Putamen (tissue), 1 donor: ENCODE results near the gene AEBP2.
"Not testable (repeated sequence)": the region's sequence is repeated elsewhere in the genome, so short reads cannot be mapped to it uniquely, and the experiment has no call there.

Experiments
- DNase-seq: peaks from one replicate; pipeline ENCODE4 v3.0.0-alpha.2; 2016; ENCODE audit warnings: low spot score

AEBP2 gene, protein sequence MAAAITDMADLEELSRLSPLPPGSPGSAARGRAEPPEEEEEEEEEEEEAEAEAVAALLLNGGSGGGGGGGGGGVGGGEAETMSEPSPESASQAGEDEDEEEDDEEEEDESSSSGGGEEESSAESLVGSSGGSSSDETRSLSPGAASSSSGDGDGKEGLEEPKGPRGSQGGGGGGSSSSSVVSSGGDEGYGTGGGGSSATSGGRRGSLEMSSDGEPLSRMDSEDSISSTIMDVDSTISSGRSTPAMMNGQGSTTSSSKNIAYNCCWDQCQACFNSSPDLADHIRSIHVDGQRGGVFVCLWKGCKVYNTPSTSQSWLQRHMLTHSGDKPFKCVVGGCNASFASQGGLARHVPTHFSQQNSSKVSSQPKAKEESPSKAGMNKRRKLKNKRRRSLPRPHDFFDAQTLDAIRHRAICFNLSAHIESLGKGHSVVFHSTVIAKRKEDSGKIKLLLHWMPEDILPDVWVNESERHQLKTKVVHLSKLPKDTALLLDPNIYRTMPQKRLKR

GRCh38 chr12:19439059-19440018 is at the start of gene AEBP2:
Gene AEBP2, plus strand, starts transcription at chr12:19439492. Its CDS starts 208 bp downstream, at chr12:19439700.
- DNase-seq, result peak; percentile 97

DNA sequence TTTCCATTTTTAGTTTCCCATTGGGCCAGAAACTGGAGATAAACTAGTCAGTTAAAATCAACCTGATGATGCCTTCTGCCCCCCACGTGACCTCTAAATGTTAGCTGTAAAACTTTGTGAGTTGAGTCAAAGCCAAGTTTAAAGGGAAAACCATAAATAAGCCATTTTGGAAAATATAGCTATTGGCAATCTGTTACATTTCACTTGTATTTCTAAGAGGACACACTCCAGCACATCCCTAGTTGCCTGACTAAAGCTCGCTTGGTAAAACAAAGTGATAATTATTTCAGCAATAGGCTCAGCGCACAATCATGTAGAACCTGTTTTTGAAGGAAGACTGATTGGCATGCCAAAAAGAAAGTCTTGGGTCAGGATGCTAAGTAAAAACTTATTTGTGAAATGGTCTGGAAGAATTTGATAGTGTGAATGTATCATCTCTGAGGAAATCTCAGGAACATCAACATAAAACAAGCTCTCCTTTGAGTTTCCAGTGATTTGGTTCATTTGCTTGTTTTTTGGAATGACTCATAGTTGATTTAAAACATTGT is 49.2 kb upstream of the AEBP2 start:
- no peak for DNase-seq

- DNase-seq, result not testable (repeated sequence)
These were observed 46.6 kb upstream of the AEBP2 start for GRCh38 chr12:19392644-19393043.

GRCh38 chr12:19394385-19394784 is 44.9 kb upstream of the AEBP2 start:
- DNase-seq, result no peak

GRCh38 chr12:19397534-19397933 is 41.8 kb upstream of the AEBP2 start:
- DNase-seq, result no peak

DNA sequence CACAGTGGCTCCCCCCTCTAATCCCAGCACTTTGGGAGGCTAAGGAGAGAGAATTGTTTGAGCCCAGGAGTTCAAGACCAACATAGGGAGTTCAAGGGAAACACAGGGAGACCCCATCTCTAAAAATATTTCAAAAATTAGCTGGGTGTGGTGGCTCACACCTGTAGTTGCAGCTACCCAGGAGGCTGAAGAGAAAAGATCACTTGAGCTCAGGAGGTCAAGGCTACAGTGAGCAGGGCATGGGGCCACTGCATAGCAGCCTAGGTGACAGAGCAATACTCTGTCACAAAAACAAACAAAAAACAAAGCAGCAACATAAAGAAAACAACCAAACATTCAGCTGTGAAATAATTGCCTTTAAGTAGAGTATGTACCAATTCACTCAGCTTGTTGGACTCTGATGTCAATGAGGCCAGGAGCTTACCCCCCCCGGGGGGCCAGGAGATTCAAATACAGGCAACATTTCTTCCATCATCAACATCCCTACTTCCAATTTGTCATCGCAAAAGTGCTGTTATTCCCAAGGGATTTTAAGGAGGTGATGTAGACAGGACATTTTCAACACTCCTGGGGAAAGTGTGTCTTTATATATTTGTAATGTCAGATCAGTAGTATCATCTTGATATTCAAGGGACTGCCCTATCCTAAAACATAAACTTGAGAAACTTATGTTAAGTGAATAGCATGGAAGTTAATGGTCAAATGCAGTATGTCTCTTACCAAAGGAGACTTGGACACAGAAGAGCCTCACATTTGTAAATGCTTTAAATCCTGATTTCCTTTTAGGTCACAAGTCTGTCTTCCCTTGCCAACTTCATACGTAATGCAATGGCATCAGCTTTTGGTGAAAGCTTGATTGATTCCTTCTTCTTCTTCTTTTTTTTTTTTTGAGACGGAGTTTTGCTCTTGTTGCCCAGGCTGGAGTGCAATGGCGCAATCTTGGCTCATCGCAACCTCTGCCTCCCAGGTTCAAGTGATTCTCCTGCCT is 40.6 kb upstream of the AEBP2 start:
- DNase-seq, result no peak

GRCh38 chr12:19400649-19401285 is 38.5 kb upstream of the AEBP2 start:
- DNase-seq, result not testable (repeated sequence)

DNA sequence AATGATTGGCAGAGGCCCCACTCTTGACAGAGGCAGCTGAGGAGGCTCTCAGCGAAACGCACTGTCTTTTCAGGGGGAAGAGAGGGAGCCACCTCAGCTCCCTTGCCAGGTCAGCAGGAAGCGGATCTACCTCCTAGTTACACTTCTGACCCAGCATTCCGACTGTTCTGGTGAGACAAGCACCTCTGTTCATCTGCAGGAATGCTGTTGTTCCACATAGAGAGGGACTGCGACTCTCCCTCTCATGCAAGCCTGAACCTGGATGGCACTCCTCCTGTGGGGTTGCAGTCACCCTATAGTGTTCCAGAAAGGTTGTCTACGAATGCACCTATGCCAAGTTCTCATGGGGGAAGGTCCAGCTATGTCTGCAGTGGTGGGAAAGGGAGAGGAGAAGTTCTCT is 37.1 kb upstream of the AEBP2 start:
- no peak for DNase-seq

GRCh38 chr12:19402743-19403431 is 36.4 kb upstream of the AEBP2 start:
- peak; percentile 11 for DNase-seq

DNA sequence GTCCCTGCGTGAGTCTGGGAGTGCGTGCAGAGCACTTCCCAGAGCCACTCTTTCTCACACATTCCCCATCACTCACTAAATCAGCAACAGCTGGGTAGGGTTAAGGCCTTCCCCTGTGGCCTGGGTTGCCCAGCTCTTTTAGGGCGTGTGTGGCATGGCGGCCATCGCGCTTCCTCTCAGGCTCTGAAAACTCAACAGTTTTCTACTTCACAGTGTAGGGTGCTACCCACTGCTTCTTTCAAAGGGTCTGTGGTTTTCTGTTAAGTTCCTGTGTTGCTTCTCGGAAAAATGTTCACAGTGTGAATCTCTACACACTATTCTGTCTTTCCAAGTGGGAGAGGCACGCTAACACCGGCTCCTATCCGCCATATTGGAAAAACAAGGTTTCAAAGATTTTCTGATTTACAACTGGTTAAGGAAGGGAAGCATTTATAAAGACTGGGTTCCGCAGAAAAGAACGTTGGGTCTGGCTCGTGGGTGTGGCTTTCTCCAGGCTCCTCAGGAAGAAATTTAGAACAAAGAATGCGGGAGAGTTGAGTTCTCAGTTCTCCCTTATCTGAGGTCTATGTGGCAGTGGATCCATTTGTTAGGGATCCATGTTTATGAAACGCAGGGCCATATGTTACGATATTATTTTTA is 34.9 kb upstream of the AEBP2 start:
- DNase-seq, result no peak

- DNase-seq, result no peak
These were observed 29.9 kb upstream of the AEBP2 start for GRCh38 chr12:19409376-19409775.

GRCh38 chr12:19410211-19410610 is 29.1 kb upstream of the AEBP2 start:
- no peak for DNase-seq

GRCh38 chr12:19410629-19411185 is 28.6 kb upstream of the AEBP2 start:
- no peak for DNase-seq

GRCh38 chr12:19411234-19412204 is 27.8 kb upstream of the AEBP2 start:
- DNase-seq, result no peak

DNA sequence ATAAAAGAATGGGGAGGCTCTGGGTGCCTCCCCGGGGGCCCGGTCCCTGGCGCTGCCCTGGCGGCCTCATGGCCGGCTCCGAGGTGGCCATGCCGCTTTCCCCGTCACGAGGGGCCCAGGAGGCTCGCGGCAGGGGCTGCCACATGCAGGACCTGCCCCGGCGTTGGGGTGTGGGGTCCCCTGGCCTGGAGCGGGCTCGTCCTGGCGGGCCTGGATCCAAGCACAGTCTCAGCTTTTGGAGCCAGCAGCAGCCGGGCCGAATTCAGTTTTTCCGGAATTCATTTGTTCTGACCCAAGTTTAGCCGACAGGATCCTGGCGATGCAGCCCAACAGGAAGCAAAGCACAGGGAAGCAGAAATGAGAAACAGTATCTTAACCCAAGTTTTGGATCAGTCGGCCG is 26.4 kb upstream of the AEBP2 start:
- DNase-seq, result no peak

DNA sequence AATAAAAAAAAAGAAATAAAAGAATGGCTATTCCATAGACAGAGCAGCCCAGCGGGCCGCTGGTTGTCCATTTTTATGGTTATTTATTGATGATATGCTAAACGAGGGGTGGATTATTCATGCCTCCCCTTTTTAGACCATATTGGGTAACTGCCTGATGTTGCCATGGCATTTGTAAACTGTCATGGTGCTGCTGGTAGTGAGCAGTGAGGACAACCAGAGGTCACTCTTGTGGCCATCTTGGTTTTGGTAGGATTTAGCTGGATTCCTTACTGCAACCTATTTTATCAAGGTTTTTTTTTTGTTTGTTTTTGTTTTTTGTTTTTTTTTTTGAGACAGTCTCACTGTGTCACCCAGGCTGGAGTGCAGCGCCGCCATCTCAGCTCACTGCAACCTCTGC is 25.7 kb upstream of the AEBP2 start:
- DNase-seq, result not testable (repeated sequence)

DNA sequence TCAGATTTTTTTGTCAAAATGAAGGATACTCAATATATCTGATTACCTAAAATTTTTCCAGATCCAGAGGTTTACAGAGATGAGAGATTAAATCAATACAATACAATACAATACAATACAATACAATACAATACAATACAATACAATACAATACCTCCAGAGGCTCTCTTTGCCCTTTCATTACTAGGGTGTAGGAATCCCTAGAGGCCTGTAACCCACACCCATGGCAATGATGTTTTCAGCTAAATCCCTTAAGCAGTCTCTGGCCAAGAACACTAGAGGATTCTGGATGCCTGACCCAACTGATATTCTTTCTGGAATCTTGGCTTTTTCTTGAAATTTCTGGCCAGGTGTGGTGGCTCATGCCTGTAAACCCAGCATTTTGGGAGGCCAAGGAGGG is 23.7 kb upstream of the AEBP2 start:
- DNase-seq, result no peak

DNA sequence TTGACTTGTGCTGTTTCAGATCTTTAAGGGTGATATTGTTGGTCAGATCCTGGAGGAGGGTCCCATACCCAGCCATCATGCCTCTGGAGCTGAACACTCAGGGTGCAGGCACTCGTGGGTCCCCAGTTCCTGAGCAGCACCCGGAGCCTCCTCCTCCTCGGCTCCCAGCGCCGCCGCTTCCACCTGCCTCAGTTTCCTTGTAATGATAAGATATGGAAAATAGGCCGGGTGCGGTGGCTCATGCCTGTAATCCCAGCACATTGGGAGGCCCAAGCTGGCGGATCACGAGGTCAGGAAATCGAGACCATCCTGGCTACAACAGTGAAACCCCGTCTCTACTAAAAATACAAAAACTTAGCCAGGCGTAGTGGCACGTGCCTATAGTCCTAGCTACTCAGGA is 20.2 kb upstream of the AEBP2 start:
- DNase-seq, result no peak
